OCI-LY1 (cell line): Measurements from ENCODE around the gene MERTK.

Experiments
- H2AFZ ChIP-seq: fragments of 200-600 bp; sonication (generic), shearing (Covaris generic); 2 replicates; pipeline ENCODE4 v1.6.0; 2014; ENCODE audit warnings: antibody characterized with exemption, mild to moderate bottlenecking, low read length
- H3F3A ChIP-seq: fragments of 200-600 bp; sonication (generic), shearing (Covaris generic); 2 replicates; pipeline ENCODE4 v1.6.0; 2014; ENCODE audit warnings: mild to moderate bottlenecking, antibody characterized with exemption, low read length, moderate library complexity; ENCODE audit not compliant: insufficient read depth
- H3K27ac ChIP-seq: fragments of 200-600 bp; sonication (generic); 2 replicates; pipeline ENCODE4 v1.5.1; 2014; ENCODE audit warnings: low read length, mixed run types, mild to moderate bottlenecking, low read depth; ENCODE audit not compliant: poor library complexity, severe bottlenecking
- H3K27me3 ChIP-seq: fragments of 200-600 bp; sonication (generic); 2 replicates; pipeline ENCODE4 v1.6.0; 2014; ENCODE audit warnings: antibody characterized with exemption, mild to moderate bottlenecking, low read length, moderate library complexity; ENCODE audit not compliant: insufficient read depth
- H3K36me3 ChIP-seq: fragments of 200-600 bp; sonication (generic); 2 replicates; pipeline ENCODE4 v1.6.1; 2014; ENCODE audit warnings: mild to moderate bottlenecking, antibody characterized with exemption, low read length, moderate library complexity, mixed read lengths; ENCODE audit not compliant: insufficient read depth
- H3K4me1 ChIP-seq: fragments of 200-600 bp; sonication (generic); 2 replicates; pipeline ENCODE4 v1.5.1; 2014; ENCODE audit warnings: mild to moderate bottlenecking, low read length, moderate library complexity; ENCODE audit not compliant: insufficient read depth, severe bottlenecking
- H3K4me2 ChIP-seq: fragments of 200-600 bp; sonication (generic), shearing (Covaris generic); 2 replicates; pipeline ENCODE4 v1.6.1; 2014; ENCODE audit warnings: low read length
- H3K4me3 ChIP-seq: fragments of 200-600 bp; sonication (generic); 2 replicates; pipeline ENCODE4 v1.5.1; 2014; ENCODE audit warnings: low read length, low read depth, mild to moderate bottlenecking, mixed read lengths; ENCODE audit not compliant: poor library complexity, severe bottlenecking
- H3K79me2 ChIP-seq: fragments of 200-600 bp; shearing (Covaris generic); 2 replicates; pipeline ENCODE4 v1.6.1; 2016; ENCODE audit warnings: mixed run types, low read length, mixed read lengths; ENCODE audit not compliant: insufficient read depth
- H3K9ac ChIP-seq: fragments of 200-600 bp; sonication (generic), shearing (Covaris generic); 2 replicates; pipeline ENCODE4 v1.6.1; 2014; ENCODE audit warnings: mild to moderate bottlenecking, low read length, mixed read lengths
- H3K9me2 ChIP-seq: fragments of 200-600 bp; sonication (generic), shearing (Covaris generic); 2 replicates; pipeline ENCODE4 v1.6.1; 2014; ENCODE audit warnings: low read depth, mild to moderate bottlenecking, low read length, mixed read lengths
- H3K9me3 ChIP-seq: fragments of 200-600 bp; shearing (Covaris generic); 2 replicates; pipeline ENCODE4 v1.6.1; 2014; ENCODE audit warnings: low read length, mixed read lengths
- H4K20me1 ChIP-seq: fragments of 200-600 bp; sonication (generic), shearing (Covaris generic); 2 replicates; pipeline ENCODE4 v1.6.0; 2016; ENCODE audit warnings: mild to moderate bottlenecking, low read length; ENCODE audit not compliant: insufficient read depth
- CTCF ChIP-seq: fragments of 200-600 bp; sonication (generic), shearing (Covaris generic); IDR thresholded peaks from 2 replicates; pipeline ENCODE4 v1.5.1; 2017; ENCODE audit warnings: mild to moderate bottlenecking, antibody characterized with exemption, low read length, moderate library complexity, mixed read lengths
- EZH2 ChIP-seq: fragments of 200-600 bp; sonication (generic), shearing (Covaris generic); IDR thresholded peaks from 2 replicates; pipeline ENCODE4 v1.8.0; 2017; ENCODE audit warnings: borderline replicate concordance, mixed run types, mild to moderate bottlenecking, antibody characterized with exemption, low read length, moderate library complexity, mixed read lengths

Gene MERTK

GRCh38 chr2:112045446-112046014 lies 147.1 kb downstream of the MERTK start:
- Histone ChIP-seq H2AFZ (no peak overlapping the region), H4K20me1 (no peaks in the 10 kb centered on the region), H3K27me3 (no peaks in the 10 kb centered on the region; the same call in 1 of the 2 replicates), H3K79me2 (no peaks in the 10 kb centered on the region), H3K4me2 (no peak overlapping the region), H3K4me1 (no peaks in the 10 kb centered on the region), H3K27ac (no peak overlapping the region), H3K9me3 (no peaks in the 10 kb centered on the region), H3K4me3 (no peak overlapping the region), H3K9ac (no peak overlapping the region), H3K36me3 (no peaks in the 10 kb centered on the region; the same call in 1 of the 2 replicates), H3K9me2 (no peaks in the 10 kb centered on the region), H3F3A (no peaks in the 10 kb centered on the region)
- TF ChIP-seq EZH2, result no peak
- no peak for TF ChIP-seq CTCF

- Histone ChIP-seq H3K9me2 (no peaks in the 10 kb centered on the region), H3K27me3 (no peaks in the 10 kb centered on the region; the same call in 1 of the 2 replicates), H3K9ac (no peak overlapping the region), H3F3A (no peaks in the 10 kb centered on the region), H3K4me3 (no peak overlapping the region), H2AFZ (no peak overlapping the region), H3K79me2 (no peaks in the 10 kb centered on the region), H3K36me3 (no peaks in the 10 kb centered on the region; the same call in 1 of the 2 replicates), H3K9me3 (no peaks in the 10 kb centered on the region), H3K4me2 (no peak overlapping the region), H3K27ac (no peak overlapping the region), H3K4me1 (no peaks in the 10 kb centered on the region), H4K20me1 (no peaks in the 10 kb centered on the region)
- no peak for TF ChIP-seq EZH2
- no peak for TF ChIP-seq CTCF
Measured at GRCh38 chr2:112046231-112046630, 147.8 kb downstream of the MERTK start.

GRCh38 chr2:112047537-112048235 lies 149.3 kb downstream of the MERTK start:
- H2AFZ ChIP-seq, result no peak overlapping the region
- H3K9ac ChIP-seq, result no peak overlapping the region

More at GRCh38 chr2:112047537-112048235, 149.3 kb downstream of the MERTK start:
- H3K27me3 ChIP-seq, result no peaks in the 10 kb centered on the region; the same call in 1 of the 2 replicates
- no peaks in the 10 kb centered on the region for H3K9me3 ChIP-seq
- H3K9me2 ChIP-seq, result no peaks in the 10 kb centered on the region
- H3F3A ChIP-seq, result no peaks in the 10 kb centered on the region
- no peaks in the 10 kb centered on the region for H3K79me2 ChIP-seq
- no peak overlapping the region for H3K27ac ChIP-seq
- H3K36me3 ChIP-seq, result no peaks in the 10 kb centered on the region; the same call in 1 of the 2 replicates
- no peaks in the 10 kb centered on the region for H3K4me1 ChIP-seq
- no peak overlapping the region for H3K4me3 ChIP-seq
- no peak for TF ChIP-seq EZH2
- no peak for TF ChIP-seq CTCF
- H4K20me1 ChIP-seq, result no peaks in the 10 kb centered on the region
- no peak overlapping the region for H3K4me2 ChIP-seq
